NCI-H446 (cell line): Measurements from ENCODE around the gene GPD1.

ENCODE experiments used
- DNase-seq, 2 experiments: peaks; one replicate each; lab custom pipeline; 2025; lab: John Stamatoyannopoulos, UW

GPD1 gene

DNA sequence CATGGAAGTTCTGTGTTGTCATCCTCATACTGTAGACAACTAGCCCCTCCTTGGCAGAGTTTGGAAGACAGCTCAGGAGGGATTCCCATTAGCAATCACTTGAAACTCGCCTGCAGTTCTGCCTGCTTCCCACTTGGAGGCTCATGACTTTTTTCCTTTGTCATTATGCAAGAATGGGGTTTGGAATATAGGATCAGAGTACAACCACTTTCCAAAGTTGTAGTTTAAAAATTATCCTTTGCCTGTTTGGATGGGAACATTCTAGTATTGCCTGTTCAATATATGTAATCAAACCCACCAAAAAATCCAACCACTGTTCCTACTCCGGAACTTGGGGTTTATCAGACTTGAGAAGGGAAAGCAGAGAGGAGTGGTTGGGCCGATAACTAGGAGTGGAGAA, 2.1 kb upstream of the GPD1 start:
- peak in 1 of 2 experiments; percentile 12 for DNase-seq

DNA sequence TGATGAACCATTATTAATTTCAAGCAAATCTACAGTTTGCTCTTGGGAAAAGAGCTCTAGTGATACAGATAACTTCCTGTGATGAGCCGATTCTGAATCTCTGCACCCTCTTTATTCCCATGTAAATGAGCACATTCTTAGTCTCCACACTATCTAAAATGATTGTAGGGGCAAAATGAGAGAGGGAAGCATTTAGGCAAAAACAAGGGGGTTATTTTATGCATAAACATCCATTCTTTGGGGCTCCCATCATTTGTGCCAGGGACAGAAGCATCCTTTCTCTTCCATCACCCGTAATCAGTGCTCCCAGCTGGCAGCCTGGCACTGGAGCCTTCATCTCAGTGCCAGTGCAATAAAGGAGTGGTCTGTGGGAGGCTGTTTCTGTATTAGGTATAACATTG, 1.7 kb upstream of the GPD1 start:
- no peak for DNase-seq

DNA sequence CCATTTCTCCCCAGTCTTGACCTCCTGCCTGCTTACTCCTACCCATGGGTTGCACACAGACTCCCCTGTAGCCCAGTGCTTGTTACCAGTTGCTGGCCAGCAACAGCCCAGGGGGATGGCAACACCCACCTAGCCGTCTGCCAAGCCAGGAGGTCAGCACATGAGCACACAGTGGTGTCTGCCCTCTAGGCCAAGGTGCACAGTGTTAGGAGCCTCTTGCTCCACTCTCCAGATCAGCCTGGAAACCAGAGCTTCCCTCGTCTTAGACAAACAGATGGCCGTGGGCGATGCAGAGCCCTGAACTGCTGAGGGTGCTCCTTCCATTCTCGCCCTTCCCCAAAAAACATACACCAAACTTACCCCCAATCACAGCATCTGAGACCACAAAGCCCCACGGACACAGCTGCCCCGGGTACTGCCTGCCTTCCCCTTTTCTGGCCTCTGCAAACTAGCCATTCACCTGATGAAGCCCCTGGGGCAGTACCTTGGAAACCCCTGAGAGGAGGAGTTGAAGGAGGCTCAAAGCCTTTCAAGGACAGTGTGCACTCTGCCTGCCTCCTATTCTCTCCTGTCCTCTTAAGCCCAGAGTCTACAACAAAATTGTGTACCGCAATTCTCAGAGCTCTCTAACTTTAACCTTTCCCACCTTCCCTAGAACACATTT, 1.0 kb upstream of the GPD1 start:
- no peak for DNase-seq

DNA sequence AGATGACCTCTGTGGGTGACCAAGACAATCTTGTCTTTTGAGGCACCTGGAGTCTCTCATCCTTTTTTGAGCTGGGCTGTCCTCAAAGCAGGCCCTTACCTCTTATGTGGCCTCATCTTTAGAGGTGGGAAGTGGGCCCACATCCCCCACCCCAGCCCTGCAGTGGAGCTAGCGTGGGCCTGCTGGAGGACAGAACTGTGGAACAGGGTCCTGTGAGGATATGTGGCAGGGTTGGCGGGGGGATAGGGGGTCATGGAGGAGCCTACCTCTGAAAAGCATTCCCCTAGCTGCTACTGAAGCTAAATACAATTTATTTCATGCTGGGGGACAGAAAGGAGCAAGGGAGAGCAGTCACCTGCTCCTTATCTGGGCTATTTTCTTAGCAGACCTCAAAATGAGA, 457 bp upstream of the GPD1 start:
- no peak for DNase-seq

DNA sequence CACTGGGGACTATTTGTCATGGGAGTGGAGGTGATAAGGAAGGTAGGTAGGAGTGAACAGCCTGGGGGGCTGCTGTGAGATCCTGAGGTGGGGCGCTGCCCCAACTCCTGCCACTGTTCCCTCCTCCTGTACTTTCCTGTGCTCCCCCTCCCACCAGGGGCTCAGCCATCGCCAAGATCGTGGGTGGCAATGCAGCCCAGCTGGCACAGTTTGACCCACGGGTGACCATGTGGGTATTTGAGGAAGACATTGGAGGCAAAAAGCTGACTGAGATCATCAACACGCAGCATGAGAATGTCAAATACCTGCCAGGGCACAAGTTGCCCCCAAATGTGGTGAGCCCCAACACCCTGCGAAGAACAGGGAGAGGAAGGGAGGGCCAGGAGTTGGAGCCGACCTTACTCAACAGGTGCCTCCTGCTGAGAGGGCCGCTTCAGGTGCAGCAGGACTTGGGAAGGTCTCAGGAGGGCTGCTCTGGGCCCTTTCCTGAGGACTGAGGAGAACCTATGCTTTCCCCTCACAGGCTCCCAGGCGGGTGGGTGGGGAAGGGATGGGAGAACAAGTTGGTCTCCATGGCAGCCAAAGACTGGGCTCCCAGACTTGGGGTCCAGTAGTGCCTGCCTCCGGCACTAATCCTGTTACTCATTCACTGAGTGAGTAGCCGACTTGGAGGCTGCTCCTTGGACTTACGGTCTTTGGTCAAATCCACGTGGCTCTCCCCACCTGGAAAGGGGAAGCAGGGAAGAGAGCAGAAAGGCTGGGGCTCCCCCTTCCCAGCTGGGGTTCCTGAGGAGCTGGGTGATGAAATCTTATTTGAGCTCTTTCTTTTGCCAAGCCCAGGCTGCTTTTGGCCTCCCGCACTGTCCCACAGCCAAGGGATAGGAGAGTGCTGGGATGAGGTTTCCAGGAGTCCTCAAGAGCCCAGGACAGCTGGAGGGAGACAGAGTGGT, 884 bp downstream of the GPD1 start:
- DNase-seq: no peak

DNA sequence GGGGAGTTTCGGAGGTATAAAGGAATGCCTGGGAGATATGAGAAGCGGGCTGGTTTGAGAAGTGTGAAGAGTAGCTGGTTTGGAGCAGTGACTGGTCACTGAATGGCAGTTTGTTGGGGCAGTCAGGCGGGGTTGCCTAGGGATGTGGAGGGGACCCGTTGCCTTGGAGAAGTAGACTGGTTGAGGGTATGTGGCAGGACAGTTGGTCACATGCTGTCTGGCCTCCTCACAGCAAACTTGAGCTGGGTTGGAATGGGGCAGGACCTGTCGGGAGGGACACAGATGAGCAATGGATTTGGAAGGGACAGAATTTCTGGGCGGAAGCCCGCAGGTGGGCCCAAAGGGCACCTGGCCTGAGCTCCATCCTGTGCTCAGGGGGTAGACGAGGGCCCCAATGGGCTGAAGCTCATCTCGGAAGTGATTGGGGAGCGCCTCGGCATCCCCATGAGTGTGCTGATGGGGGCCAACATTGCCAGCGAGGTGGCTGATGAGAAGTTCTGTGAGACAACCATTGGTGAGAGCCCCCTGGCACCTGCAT, 2.2 kb downstream of the GPD1 start:
- no peak for DNase-seq

DNA sequence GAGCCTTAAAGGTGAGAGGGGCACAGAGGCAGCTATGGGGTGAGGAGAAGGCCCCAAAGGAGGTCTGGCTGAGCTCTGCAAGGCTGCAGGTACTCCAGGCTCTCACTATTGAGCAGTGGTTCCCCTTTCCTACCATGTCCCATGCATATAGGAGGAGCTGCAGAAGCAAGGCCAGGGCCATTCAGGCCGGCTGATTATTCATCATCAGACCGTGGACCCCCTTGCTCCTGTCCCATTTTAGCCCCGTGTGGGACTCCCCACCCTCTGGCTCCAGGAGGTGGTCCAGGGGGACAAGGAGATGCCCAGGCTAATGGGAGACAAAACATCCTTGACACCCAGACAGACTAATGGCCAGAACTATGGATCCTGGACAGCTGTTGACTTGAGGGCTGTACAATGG, 3.1 kb downstream of the GPD1 start:
- DNase-seq: no peak

DNA sequence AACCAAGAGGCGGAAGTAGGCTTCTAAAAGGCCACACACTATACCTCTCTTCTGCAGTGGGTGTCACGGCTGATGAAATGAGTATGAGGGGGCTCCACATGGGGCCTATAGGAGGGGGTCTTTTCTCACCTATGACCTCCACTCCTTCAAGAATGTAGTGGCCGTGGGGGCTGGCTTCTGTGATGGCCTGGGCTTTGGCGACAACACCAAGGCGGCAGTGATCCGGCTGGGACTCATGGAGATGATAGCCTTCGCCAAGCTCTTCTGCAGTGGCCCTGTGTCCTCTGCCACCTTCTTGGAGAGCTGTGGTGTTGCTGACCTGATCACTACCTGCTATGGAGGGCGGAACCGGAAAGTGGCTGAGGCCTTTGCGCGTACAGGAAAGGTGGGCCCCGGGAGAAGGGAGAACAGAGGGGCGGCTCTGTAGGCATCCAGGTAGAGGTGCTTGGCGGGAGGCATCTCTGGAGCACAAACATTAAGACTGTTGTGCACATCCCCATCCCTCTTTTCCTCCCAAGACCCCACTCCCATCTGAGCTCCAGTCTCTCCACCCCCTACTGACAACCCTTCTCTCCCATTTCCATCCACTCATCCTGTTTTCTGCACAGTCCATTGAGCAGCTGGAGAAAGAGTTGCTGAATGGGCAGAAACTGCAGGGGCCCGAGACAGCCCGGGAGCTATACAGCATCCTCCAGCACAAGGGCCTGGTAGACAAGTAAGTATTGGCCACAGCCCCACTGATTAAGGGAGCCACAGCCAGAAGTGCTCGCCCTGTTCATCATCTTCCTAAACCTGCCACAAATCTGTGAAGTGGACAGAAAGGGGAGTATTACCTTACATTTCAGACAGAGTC, 3.8 kb downstream of the GPD1 start:
- DNase-seq: no peak

DNA sequence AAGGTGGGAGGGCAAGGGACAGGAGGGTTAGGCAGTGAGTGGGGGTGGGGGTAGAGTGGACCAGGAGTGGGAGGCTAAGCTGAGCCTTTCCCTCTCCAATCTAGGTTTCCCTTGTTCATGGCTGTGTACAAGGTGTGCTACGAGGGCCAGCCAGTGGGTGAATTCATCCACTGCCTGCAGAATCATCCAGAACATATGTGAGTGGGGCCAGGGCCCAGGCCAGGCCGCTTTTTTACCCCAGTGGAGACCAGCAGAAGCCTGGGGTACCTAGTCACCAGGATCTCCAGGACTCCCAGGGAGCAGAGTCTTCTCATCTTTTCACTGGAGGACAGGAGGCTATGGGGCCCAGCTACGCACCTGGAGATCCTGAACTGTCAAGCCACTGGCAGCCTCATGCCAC, 5.5 kb downstream of the GPD1 start:
- no peak for DNase-seq

DNA sequence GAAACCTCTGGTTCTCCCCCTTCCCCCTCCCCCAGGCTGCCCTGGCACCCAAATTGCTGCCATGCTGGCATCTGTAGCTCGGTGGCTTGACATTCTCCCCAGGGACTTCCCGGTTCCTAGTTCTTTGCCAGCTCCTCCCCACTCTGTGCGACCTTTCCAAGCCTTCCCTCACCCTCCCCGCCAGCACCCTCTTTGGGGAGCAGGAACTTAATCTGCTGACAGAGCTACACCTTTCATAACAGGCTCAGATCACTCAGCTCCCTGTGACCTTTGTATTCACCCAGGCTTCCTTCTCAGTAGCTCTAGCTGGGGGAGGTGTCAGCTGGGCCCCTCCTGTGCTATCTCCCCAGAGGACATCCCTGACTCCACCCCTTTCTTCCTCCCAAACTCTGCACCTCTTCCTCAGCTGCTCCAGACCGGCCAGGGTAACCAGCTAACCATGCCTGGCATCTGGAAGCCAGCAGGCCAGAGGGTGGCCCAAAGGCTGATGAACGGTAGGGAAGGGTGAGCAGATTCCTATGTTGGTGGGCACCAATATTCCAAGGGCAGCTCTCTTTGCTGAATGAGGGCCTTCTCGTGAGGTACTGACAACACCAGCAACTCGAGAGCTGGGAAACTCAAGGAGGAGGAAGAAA, 6.4 kb downstream of the GPD1 start:
- DNase-seq: no peak

DNA sequence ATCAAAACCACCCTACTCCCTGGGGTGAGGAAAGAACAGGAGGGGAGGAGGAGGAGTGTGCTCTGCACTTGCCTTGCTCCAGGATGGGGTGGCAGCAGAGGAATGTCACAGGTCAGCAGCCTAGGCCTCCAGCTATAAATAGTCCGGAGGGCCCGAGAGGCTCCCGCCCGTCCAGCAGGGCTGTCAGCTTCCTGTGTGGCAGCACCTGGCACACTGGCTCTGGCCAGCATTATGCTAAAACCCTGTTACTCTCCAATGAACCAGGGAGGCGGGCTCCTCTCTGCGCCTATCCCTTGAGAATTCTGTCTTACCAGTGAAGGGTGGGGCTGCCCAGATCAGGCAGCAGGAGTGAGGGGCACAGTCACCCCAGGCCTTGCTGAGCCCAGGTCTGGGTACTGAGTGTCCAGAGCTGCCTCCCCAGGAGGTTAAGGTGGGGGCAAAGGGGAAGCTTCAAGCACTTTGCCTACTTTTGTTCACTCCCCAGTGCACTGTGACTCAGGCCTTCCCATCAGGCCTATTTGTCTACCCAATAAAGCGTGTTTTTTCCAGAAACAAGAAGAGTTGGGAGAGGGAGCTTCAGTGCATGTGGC, 7.0 kb downstream of the GPD1 start:
- no peak for DNase-seq

DNA sequence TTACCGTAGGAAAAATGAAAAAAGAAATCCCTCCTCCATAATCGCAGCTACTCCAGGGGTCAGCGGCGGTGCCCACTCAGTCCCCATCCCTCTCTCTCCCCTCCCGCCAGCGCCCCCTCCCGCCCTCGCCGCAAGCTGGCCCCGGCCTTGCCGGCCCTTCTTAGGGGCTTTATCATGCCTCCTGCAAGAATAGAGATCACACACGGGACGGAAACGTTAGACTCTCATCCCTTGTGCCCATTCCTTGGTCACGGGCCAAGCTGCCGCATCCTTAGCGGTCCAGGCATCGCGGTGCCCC, 7.5 kb downstream of the GPD1 start:
- no peak for DNase-seq

DNA sequence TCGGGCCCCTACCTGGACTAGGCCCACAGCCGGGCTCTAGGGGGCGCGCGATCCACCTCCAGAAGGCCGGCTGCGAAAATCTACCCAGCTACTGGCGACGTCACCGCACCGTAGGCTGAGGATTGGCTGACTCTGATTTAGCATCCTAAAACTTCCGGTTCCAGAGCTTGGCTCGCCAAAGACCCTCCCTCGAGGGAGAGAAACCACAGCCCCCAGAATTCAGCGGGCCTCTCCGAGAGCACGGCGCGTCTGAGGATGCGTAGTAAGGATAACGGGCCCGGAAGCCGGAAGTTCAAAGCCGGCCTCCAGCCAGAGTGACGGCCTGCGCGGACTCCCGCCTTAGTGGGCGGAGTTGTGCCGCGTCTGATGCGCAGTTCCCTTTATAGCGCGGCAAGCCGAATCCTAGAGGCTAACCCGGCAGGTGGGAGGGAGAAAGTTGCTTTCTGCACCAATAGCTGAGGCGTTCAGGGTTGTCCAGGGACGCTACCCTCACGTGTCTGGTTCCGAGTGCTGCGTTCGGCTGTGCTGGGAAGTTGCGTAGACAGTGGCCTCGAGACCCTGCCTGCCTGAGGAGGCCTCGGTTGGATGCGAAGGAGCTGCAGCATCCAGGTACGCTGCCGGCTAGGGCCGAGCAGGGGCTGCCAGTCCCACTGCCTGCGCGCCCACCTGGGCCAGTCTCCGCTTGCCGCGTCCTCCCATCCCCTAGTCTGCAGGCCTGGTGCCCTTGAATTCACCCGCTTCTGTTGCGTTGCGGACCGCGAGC, 8.1 kb downstream of the GPD1 start, which contains the start of gene COX14:
TSS of gene COX14 (plus strand) at position 544 of the 763 bp plus-strand sequence. CDS start 7,808 bp downstream, outside the sequence.
- peak; percentile 99 to 100 for DNase-seq

DNA sequence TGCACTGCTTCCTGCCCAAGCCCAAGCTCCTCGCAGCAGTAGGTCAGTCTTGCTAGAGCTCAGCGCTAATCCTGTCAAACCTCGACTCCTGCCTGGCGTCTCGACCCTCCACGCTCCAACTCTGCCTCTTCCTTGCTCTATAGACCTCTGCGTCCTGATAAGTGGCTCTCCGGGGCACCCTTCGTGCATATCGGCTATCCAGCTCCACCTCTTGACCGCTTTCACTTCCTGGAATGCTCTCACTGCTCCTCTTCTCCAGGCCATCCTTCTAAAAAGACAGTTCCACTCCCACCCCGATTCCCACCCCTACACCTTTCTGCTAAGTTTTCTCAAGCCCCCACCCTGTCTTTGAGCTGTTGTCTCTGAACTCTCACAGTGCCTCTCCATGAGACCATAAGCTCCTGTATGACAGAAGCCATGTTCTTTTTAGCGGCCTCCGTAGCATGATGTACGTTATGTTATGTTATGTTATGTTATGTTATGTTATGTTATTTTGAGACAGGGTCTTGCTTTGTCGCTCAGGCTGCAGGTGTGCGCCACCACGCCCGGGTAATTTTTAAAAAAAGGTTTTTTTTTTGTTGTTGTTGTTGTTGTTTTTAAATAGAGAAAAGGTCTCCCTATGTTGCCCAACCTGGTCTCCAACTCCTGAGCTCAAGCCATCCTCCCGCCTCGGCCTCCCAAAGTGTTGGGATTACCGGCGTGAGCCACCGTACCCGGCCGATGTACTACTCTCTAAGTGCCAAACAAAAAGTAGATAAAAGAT, 8.8 kb downstream of the GPD1 start:
- no peak for DNase-seq

DNA sequence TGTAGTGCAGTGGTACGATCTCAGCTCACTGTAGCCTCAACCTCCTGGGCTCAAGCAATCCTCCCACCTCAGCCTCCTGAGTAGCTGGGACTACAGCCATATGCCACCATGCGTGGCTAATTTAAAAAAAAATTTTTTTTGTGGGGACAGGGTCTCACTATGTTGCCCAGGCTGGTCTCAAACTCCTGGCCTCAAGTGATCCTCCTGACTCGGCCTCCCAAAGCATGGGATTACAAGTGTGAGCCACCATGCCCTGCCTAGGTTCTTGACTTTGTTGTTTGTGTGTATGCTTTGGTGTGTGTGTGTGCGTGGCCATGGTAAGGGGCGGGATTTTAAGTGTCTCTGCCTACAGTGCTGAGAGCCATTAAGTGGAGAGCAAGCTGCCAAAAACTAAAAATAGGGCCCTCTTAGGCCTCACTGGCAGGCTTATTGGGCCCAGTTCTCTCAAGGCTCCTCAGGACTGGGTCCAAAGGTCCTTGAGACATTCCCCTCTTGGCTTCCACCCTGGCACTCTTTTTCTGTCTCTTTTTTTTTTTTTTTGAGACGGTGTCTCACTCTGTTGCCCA, 13.3 kb downstream of the GPD1 start:
- DNase-seq: no peak

DNA sequence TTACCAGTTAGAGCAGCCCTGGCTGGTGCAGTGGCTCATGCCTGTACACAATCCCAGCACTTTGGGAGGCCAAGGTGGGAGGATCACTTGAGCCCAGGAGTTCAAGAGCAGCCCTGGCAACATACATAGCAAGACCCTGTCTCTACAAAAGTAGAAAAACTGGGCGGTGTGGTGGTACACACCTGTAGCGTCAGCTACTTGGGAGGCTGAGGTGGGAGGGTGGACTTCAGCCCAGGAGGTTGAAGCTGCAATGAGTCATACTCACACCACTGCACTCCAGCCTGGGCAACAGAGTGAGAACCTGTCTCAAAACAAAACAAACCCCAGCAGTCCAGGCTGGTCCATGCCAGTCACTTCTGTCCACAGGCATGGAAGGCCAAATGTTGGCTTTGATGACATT, 15.6 kb downstream of the GPD1 start:
- no peak for DNase-seq

DNA sequence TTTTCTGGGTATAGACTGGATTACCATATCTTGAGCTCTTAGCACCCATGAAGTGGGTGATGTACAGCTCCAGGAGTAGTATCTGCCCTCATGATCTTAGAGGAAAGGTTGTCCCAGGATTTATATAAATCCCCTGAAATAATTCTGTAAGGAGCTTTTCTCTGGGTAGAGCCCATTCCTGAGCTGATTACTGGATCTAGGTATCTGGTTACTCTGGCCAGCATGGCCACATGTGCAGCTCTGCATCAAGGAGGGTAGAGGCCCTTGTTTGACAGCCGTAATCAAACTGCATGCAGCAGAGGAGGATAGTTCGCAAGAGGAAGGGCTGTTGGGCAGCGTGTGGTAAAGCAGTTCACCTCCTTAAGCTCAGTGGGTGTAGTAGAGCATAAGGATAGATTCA, 16.7 kb downstream of the GPD1 start:
- no peak for DNase-seq

DNA sequence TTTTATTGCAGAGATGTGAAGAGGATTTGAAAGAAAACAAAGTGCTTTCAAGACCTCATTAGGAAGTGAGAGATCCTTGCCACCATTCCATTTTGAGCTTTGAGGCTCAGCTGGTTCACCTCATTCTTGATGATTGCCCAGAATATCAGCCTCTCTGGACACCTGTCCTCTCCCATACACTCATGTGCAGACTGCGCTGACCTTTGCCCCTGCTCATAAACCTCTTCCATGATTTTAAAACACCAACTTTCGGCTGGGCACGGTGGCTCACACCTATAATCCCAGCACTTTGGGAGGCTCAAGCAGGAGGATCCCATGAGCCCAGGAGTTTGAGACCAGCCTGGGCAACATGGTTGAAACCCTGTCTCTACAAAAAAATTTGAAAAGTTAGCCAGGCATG, 17.1 kb downstream of the GPD1 start:
- DNase-seq: no peak

DNA sequence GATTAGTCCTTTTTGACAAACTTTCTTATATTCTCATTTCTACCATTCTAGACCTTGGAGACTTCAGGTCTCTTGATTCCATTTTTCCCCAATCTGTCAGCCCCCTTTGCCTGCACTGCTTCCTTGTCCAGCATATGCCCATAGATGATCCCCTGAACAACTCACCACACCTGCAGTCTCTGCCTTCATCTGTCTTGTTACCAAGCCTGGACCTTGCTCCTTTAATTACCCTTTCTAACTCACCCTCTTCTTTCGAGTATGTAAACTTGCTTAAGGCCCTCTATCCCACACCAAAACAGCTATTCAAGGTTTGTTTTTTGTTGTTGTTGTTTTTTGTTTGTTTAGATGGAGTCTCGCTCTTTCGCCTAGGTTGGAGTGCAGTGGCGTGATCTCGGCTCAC, 17.8 kb downstream of the GPD1 start:
- no peak for DNase-seq

DNA sequence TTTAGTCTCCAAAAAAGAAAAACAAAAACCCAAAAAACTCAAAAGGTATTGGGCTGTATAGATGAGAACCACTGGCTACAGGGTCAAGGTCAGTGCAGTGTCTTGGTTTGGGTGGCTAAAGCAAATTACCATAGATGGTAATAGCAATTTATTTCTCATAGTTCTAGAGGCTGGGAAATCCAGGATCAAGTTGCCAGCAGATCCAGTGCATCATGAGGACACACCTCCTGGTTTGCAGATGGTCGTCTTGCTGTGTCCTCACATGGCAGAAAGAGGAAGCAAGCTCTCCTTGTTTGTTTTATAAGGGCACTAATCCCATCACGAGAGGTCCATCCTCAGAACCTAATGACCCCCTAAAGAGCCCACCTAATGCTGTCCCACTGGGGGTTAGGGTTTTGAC, 19.4 kb downstream of the GPD1 start:
- no peak for DNase-seq
